ENCODE data around the gene PHLDB2.

GRCh38 chr3:111952086-111952485 lies 93.0 kb downstream of the PHLDB2 start:
- TF ChIP-seq CTCF (IDR thresholded peaks at IDR 0.05; ENCODE audit: low read depth, low read length) (no peak), POLR2A (IDR thresholded peaks at IDR 0.05; ENCODE audit: extremely low read depth, insufficient read length) (no peak), MAX (IDR thresholded peaks at IDR 0.05; ENCODE audit: low read depth, low read length) (no peak), MYC (IDR thresholded peaks at IDR 0.05; ENCODE audit: low read depth, low read length) (no peak)

Data from NB4 (cell line).